Activated T-cell treated with anti-CD3 and anti-CD28 coated beads for 24 hours (primary cell): ENCODE measurements around the gene MPV17.
A peak's percentile ranks its signal among the peaks of the same experiment; 100 is the strongest.

Experiments
- DNase-seq: peaks from one replicate; pipeline ENCODE4 v3.0.0-alpha.2; 2020; ENCODE audit warnings: low read depth

MPV17 gene

DNA sequence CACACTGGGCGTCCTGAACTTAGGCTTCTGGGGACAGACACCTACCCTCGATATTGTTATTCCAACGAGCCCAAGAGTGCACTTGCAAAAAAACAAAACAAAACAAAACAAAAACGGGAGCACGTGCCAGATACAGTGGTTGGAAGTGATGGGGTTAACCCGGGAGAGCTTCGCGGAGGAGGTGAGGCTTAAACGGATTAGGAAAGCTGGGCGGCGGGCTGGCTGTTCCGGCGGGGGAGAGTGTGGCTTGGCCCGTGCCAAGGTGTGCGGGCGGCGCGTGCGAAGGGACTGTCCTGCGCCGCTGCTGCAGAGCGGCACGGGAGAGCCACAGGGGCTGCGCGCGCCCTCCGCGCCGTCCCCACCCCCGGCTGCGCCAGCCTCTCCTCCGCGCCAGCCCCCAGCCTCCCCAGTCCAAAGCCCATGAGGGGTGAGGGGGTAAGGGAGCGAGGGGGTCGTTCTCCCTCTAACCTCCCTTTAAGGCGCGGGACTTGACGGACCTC is 58.6 kb downstream of the MPV17 start:
- DNase-seq = no peak

DNA sequence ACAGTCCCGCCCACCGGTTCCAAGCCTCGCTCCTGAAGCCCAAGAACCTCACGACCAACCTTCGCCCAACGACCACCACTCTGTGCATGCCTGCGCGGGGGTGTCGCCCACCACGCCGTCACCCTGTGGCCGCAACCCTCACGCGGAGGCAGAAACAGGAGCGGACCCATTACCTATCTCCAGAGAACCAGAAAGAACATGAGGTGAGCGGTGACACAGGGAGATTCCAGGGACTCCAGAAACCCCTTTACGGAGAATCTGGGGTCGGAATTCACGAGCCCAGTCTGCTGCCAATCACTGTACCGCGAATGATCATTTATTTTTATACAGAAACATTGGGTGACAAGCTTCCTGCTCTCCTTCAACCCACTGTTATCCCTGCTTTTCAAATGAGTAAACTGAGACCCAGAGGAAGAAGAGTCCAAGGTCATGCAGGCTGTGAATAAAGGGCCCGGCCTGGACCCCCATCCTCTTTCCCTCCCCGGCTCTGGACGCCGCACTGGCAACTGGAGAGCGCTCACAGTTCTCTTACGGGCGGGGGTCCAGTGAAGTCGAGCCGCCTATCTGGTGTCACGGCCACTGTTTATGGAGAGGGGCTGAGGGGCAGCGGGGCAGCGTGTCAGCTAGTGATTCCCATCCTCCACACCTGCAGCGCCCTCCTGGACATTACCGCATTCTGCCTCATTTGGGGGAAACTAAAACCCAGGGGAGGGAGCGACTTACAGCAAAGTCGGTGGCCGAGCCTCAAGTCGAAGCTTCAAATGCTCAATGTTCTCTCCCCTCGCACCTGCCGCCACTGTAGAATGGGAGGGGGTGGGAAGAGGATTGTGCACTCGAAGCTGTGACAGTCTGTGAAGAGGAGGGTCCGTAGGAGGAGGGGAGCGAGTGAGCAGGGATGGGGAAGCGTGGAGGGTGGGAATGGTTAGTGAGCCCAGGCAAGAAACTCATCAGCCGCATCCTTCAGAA is 59.3 kb downstream of the MPV17 start:
- DNase-seq = no peak

DNA sequence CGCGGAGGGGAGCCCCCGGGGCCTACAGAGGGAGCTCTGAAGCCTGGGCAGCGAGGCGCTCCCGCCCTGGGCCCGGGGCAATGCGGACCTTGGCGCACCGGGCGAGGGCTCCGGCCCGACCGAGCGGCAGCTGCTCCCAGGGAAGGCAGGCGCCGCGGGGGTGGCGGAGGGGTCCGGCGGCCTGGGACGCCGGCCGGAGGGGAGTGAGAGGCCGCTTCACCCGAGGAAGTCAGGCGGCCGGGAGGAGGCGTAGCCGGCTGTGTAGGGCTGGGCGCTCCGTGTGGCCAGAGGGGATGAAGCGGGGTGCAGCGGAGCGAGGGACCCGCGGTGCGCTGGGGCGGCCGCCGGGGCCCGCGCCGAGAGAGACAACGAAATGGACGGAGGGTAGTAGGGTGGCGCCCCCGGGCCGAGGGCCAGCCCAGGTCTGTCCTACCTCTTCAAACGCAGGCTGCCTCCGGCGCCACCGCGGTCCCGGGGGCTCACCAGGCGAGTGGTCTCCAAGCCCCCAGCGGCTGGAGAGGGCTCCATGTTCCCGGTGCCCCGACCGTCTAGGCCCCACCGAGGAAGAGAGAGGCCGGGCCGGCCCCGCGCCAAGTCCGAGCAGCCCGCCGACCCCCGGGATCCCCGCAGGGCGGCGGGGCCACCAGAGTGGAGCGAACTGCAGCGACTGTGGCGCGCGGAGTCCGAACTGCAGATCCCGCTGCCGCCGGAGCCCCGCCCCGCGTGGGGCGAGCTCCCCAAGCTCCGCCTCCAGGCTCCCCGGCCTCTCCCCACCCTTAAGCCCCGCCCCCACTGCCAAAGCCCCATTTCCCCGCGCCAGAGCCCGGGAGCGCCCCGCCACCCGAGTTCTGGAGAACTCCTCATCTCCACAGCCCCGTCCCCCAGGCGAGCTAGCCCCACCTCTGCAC is 60.3 kb downstream of the MPV17 start, which contains the start of gene SLC30A3:
TSS of gene SLC30A3 (minus strand) at position 669 of the 908 bp plus-strand sequence. CDS start at position 528, 141 bp downstream.
- peak; percentile 58 for DNase-seq

DNA sequence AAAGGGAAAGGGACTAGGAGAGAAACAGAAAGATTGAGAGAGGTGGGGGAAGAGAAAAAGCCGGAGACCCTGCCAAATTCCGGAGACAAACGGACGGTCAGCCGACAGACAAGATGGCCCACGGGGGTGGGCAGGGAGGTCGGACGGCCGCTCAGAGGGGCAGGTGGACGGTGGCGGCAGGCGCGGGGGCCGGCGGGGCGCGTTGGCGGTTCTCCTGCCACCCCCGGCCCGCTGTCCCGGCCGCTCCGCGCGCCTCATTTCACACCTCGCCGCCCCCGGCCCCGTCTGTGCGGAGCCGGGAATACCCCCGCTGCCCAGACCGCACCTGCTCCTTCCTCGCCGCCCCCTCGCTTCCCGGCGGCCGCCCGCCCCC is 61.0 kb downstream of the MPV17 start:
- DNase-seq = no peak

DNA sequence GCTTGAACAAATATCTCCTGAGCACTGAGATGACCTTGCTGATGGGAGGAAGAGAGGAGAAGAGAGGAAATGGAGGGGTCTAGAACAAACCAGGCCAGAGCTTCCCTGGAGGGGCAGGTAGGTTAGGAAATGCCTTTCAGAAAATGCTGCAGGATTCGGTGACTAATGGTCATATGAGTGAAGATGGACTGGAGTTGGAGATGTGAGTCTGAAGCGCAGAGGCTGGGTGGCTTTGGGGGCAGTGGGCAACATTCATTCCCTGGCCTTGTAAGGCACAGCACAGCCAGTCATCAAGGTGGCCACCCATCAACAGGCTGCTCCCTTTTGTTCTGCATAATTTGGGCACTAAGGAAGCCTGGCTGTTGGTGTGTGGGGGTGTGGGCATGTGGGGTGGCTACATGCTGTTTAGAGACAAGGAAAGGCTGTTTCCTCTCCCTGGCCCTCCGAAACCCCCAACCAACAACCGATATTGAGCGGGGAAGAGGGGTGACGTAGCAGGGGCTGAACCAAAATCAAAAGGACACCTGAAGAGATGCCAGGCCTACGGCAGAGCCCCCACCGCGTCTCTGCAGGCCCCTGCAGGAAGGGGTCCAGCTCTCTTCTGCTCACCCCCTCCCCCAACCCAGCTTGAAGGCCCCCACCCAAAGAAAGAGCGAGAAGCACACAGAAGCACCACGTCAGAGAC is 61.5 kb downstream of the MPV17 start:
- no peak for DNase-seq
